GM12874 (cell line): Measurements from ENCODE around the gene NCF4.

Source experiments
- CTCF ChIP-seq: IDR thresholded peaks from 2 replicates; pipeline ENCODE4 v1.5.1; 2011; ENCODE audit warnings: low read depth, mild to moderate bottlenecking, control low read depth, low read length, moderate library complexity; ENCODE audit not compliant: insufficient read depth

Gene NCF4

GRCh38 chr22:36860821-36861659 lies at the start of gene NCF4:
Gene NCF4 (plus strand): TSS chr22:36861006. CDS start chr22:36861172, 166 bp downstream.
- TF ChIP-seq CTCF = no peak

GRCh38 chr22:36811094-36811800 lies 49.6 kb upstream of the NCF4 start:
- no peak for TF ChIP-seq CTCF

GRCh38 chr22:36814801-36815200 lies 46.0 kb upstream of the NCF4 start:
- no peak for TF ChIP-seq CTCF

- TF ChIP-seq CTCF = no peak
These were observed 45.1 kb upstream of the NCF4 start for GRCh38 chr22:36815558-36816338.

- no peak for TF ChIP-seq CTCF
These were observed 44.5 kb upstream of the NCF4 start for GRCh38 chr22:36816339-36816635.

GRCh38 chr22:36816636-36817524 lies 43.9 kb upstream of the NCF4 start, which contains the start of gene PVALB:
Gene PVALB (minus strand): TSS chr22:36817035. CDS start chr22:36817005, 30 bp downstream.
- no peak for TF ChIP-seq CTCF
